Suppressor macrophage (primary cell): ENCODE results near the gene GPR21.
A peak's percentile ranks its signal among the peaks of the same experiment; 100 is the strongest.

Source experiments
- DNase-seq, 4 experiments: peaks; one replicate each; pipeline ENCODE4 v3.0.0-alpha.2; 2020 to 2022

Gene GPR21

GRCh38 chr9:123033864-123034601 lies 566 bp downstream of the GPR21 start:
- peak in 1 of 4 experiments; percentile 7 for DNase-seq

DNA sequence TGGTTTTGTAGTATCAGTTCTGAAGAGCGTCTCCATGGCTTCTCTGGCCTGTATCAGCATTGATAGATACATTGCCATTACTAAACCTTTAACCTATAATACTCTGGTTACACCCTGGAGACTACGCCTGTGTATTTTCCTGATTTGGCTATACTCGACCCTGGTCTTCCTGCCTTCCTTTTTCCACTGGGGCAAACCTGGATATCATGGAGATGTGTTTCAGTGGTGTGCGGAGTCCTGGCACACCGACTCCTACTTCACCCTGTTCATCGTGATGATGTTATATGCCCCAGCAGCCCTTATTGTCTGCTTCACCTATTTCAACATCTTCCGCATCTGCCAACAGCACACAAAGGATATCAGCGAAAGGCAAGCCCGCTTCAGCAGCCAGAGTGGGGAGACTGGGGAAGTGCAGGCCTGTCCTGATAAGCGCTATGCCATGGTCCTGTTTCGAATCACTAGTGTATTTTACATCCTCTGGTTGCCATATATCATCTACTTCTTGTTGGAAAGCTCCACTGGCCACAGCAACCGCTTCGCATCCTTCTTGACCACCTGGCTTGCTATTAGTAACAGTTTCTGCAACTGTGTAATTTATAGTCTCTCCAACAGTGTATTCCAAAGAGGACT lies 1.5 kb downstream of the GPR21 start:
- peak in 3 of 4 experiments; percentile 15 to 28 (median 23) for DNase-seq

GRCh38 chr9:123035791-123036190 lies 2.3 kb downstream of the GPR21 start:
- no peak for DNase-seq

- no peak for DNase-seq
Observed at GRCh38 chr9:123036893-123037545, 3.6 kb downstream of the GPR21 start.

DNA sequence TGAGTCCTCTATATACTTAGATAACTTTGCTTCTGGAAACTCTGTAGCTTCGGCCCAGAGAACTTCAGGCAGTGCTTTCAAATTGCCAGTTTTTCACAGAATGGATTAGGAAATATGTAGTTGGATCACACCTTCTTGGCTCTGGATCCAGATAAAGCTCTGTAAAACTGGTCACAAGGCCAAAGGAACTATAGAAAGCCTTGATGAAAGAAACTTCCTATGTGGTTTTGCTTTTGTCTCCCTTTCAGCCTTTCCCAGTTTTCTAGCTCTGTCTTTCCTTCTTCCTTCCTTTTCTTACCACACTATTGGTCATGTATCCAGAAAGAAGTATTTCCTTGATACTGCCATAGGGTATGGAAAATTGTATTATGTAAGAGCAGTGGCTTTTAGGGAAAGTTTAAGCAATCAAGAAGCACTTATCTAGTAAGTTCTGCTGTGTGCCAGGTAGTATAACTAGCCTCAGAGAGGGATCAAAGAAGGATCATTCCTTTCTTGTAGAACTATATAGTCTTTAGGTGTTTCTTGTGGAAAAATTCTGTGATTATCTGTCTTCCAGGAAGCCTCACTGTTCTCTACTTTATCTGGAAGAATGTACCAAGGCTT lies 6.3 kb downstream of the GPR21 start:
- DNase-seq, result no peak

- DNase-seq, result no peak
Observed at GRCh38 chr9:123040801-123041200, 7.3 kb downstream of the GPR21 start.

- peak in 1 of 4 experiments; percentile 6 for DNase-seq
Observed at GRCh38 chr9:123041489-123041888, 8.0 kb downstream of the GPR21 start.

GRCh38 chr9:123043081-123043939 lies 9.8 kb downstream of the GPR21 start:
- no peak for DNase-seq

GRCh38 chr9:123044586-123044985 lies 11.1 kb downstream of the GPR21 start:
- DNase-seq, result no peak

GRCh38 chr9:123046406-123047195 lies 13.1 kb downstream of the GPR21 start:
- DNase-seq, result no peak

GRCh38 chr9:123048748-123049147 lies 15.3 kb downstream of the GPR21 start:
- DNase-seq, result no peak

DNA sequence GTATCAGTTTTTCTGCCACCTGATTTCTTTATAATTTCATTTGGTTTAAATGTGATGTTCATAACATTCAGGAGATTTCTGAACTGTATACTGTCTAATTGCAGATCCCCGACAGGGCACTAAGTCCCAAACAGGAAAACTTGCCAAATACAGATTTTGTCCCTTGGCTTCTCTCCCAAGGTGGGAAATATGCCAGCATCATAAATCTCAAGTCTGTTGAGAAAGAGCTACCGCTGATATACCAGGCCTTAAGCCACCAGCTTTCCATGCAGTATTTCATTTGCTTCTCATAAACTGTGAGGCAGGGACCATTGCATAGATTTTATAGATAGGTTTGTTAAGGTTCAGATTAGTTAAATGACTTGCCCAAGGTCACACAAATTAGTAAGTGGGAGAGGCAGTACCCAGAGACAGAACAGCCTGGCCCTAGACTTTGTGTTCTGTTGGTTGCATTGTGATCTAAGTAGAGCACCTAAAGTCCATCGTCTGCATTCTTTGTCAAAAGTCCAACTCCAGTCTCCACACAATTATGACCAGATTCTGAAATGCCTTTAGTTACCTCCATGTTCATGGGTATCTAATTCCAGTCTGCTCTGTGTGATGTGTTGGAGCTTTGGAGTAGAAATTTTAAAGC lies 16.2 kb downstream of the GPR21 start:
- no peak for DNase-seq

DNA sequence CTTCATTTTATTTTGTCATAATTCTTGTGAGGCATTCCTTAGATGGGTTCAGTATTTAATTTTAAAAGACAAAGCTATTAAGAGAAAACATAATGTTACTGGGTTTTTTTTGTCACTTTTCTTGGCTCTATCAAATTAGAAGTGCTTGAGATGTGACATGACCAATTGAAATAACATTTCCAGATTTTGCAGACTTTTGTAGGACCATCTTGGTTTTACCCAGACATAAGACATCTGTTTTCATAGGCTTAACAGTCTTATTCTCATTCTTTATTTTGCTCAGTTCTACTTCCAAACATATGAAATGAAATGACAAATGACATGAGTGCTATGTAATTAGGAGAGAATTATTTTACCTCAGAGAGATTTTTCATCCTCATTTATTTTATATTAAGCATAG lies 19.6 kb downstream of the GPR21 start:
- DNase-seq, result no peak

DNA sequence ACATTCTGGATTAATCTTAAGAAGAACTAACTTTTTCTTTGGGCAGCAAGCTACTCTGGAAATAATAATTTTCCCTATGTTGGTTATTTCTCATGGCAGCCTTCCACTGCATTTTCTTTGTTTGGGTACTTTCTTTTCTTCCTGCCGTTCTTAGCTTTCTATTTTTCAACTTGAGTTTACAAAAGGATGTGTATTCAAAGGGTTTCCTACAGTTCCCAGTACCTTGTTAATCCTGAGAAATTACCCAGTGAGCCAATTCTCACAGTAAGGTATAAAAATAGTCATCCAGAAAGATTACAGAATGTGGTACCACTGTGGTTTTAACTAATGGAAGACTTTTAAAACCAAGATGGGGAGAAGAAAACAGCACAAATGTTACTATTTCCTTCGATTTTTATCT lies 20.2 kb downstream of the GPR21 start:
- DNase-seq, result no peak

- DNase-seq, result no peak
Observed at GRCh38 chr9:123058834-123059233, 25.4 kb downstream of the GPR21 start.

GRCh38 chr9:123059472-123060220 lies 26.2 kb downstream of the GPR21 start:
- DNase-seq, result no peak

GRCh38 chr9:123061216-123061615 lies 27.7 kb downstream of the GPR21 start:
- DNase-seq, result no peak

DNA sequence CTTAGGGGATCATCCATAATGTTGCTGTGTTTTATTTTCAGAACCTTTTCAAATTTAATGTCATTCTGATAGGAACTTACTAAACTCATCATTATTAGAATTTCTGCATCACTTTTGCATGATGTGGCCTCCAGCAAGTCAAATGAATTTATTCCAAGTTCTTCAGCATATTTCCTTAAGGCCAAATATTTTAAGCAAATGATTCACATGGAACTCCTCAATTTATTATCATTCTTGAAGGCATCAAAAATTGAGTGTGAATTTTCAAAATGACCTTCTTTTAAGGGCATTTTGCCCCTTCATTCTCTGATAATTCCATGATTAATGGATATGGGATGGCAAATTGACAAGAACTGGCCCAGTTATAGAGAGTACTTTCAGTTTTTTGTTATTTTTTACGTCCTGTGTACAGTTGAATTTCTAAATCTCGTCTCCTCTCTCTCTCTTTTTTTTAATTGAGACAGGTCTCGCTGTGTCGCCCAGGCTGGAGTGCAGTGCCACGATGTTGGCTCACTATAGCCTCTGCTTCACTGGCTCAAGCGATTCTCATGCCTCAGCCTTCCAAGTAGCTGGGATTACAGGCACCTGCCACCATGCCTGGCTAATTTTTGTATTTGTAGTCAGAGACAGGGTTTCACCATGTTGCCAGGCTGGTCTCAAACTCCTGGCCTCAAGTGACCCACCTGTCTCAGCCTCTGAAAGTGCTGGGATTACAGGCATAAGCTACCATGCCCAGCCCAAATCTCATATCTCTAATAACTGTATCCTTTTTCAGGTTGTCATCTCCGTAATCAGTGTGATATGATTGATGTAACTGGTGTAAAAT lies 29.1 kb downstream of the GPR21 start:
- DNase-seq, result no peak

GRCh38 chr9:123063177-123063598 lies 29.7 kb downstream of the GPR21 start:
- no peak for DNase-seq
